HL-60 (cell line): ENCODE measurements around the gene NKX2-4.

Experiments
- DNase-seq, 2 experiments: peaks; one replicate each; pipeline ENCODE4 v3.0.0-alpha.2; 2010 to 2020; ENCODE audit warnings: low read depth in 1 of 2, low spot score in 1 of 2
- H3K27ac ChIP-seq: fragments of 250-450 bp; sonication (Bioruptor Pico); replicated peaks from 2 replicates; pipeline ENCODE4 v1.5.1; 2020; ENCODE audit warnings: mild to moderate bottlenecking, moderate library complexity
- H3K27me3 ChIP-seq: fragments of 250-450 bp; sonication (Bioruptor Pico); 2 replicates; pipeline ENCODE4 v1.5.1; 2021; ENCODE audit warnings: mild to moderate bottlenecking, moderate library complexity; ENCODE audit not compliant: insufficient read depth, poor library complexity, severe bottlenecking
- H3K4me3 ChIP-seq: replicated peaks from 2 replicates; pipeline ENCODE4 v1.5.1; 2011; ENCODE audit warnings: mild to moderate bottlenecking, control low read depth, low read length; ENCODE audit not compliant: insufficient read depth
- GABPA ChIP-seq: IDR thresholded peaks from 2 replicates; pipeline ENCODE4 v1.6.1; 2012; ENCODE audit warnings: low read depth
- POLR2AphosphoS5 ChIP-seq: IDR thresholded peaks from 2 replicates; pipeline ENCODE4 v1.6.1; 2012; ENCODE audit warnings: low read depth
- REST ChIP-seq: IDR thresholded peaks from 2 replicates; pipeline ENCODE4 v1.6.1; 2012; ENCODE audit warnings: low read depth; ENCODE audit not compliant: insufficient replicate concordance
- SPI1 ChIP-seq: IDR thresholded peaks from 2 replicates; pipeline ENCODE4 v1.6.1; 2012; ENCODE audit warnings: low read depth, mild to moderate bottlenecking, borderline replicate concordance
- TF ChIP-seq, protein P1 (sequence below): IDR thresholded peaks from one replicate; pipeline ENCODE4 v1.5.1; 2011; ENCODE audit warnings: low read length, control low read depth, inconsistent platforms; ENCODE audit not compliant: insufficient read depth

Gene NKX2-4

GRCh38 chr20:21393816-21394519, 3.4 kb downstream of the NKX2-4 start:
- no peak for DNase-seq
- Histone ChIP-seq H3K4me3 (no peak overlapping the region), H3K27ac (no peak overlapping the region), H3K27me3 (peaks cover 53% of the 10 kb centered on the region)
- TF ChIP-seq, protein P1, sequence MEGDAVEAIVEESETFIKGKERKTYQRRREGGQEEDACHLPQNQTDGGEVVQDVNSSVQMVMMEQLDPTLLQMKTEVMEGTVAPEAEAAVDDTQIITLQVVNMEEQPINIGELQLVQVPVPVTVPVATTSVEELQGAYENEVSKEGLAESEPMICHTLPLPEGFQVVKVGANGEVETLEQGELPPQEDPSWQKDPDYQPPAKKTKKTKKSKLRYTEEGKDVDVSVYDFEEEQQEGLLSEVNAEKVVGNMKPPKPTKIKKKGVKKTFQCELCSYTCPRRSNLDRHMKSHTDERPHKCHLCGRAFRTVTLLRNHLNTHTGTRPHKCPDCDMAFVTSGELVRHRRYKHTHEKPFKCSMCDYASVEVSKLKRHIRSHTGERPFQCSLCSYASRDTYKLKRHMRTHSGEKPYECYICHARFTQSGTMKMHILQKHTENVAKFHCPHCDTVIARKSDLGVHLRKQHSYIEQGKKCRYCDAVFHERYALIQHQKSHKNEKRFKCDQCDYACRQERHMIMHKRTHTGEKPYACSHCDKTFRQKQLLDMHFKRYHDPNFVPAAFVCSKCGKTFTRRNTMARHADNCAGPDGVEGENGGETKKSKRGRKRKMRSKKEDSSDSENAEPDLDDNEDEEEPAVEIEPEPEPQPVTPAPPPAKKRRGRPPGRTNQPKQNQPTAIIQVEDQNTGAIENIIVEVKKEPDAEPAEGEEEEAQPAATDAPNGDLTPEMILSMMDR: no peak
- no peak for TF ChIP-seq SPI1
- no peak for TF ChIP-seq POLR2AphosphoS5
- no peak for TF ChIP-seq REST
- TF ChIP-seq GABPA: no peak

DNA sequence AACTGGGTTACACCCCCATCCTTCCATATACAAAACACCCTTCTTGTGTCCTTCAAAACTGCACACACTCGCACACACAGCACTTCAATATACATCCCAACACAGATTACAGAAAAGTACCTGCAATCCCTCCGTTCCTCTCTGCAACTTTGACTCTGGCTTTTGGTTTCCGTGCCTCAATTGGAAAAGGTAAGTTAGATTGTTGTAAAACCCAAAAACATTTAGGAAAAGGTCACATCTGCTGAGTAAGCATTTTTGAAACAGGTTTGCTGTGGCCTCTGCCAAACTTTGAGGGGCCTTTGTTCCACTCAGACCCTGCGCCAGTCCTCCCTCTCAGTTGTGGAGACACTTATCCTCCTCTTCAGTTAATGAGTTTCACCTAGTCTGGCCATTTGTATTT, 4.2 kb downstream of the NKX2-4 start:
- no peak overlapping the region for H3K27ac ChIP-seq
- peaks cover 48% of the 10 kb centered on the region for H3K27me3 ChIP-seq
- no peak for DNase-seq
- TF ChIP-seq SPI1 (no peak), POLR2AphosphoS5 (no peak), REST (no peak), GABPA (no peak)
- TF ChIP-seq, protein P1: no peak
- no peak overlapping the region for H3K4me3 ChIP-seq

DNA sequence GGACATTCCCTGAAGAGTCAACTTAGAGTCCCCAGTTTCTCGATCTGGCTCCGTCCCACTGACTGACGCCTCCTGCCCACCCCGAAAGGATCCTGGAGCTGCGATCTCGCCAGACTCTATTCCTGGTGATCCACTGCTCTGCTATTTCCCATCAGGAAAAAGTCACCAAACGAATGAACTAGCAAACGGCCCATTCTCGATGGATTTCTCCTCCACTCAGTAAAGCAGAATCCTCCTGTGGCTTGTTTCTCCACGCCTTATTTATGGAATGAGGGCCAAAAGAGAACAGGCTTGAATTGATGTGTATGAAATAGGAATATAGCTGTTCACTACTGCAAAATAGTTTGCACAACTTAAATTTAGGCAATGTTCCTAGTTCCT, 5.4 kb downstream of the NKX2-4 start:
- Histone ChIP-seq H3K27me3 (peaks cover 40% of the 10 kb centered on the region), H3K4me3 (no peak overlapping the region), H3K27ac (no peak overlapping the region)
- no peak for DNase-seq
- TF ChIP-seq SPI1: no peak
- TF ChIP-seq GABPA: no peak
- TF ChIP-seq REST: no peak
- TF ChIP-seq, protein P1: no peak
- TF ChIP-seq POLR2AphosphoS5: no peak
